Endodermal cell (in vitro differentiated cells): ENCODE measurements around the gene GUCY2F. TPM values are rescaled to one million over a fixed set of nuclear protein-coding genes. Genes with fewer than 3 reads are reported as not detected.
A peak's percentile ranks its signal among the peaks of the same experiment; 100 is the strongest.

ENCODE experiments used
- DNase-seq: peaks from one replicate; pipeline ENCODE4 v3.0.0-alpha.2; 2017
- H3K27ac ChIP-seq: 2 replicates; pipeline ENCODE4 v1.5.1; 2013; ENCODE audit warnings: mild to moderate bottlenecking, low read depth, low read length, moderate library complexity
- H3K27me3 ChIP-seq: 2 replicates; pipeline ENCODE4 v1.6.1; 2013; ENCODE audit warnings: mild to moderate bottlenecking, low read length, moderate library complexity; ENCODE audit not compliant: insufficient read depth, control insufficient read depth, poor library complexity, severe bottlenecking
- H3K36me3 ChIP-seq: 2 replicates; pipeline ENCODE4 v1.7.0; 2013; ENCODE audit warnings: mild to moderate bottlenecking, low read length, moderate library complexity; ENCODE audit not compliant: control insufficient read depth, insufficient read depth
- H3K4me1 ChIP-seq: one replicate; pipeline ENCODE4 v1.7.0; 2013; ENCODE audit warnings: low read length; ENCODE audit not compliant: control insufficient read depth, insufficient read depth
- H3K4me3 ChIP-seq: 2 replicates; pipeline ENCODE4 v1.5.1; 2013; ENCODE audit warnings: mild to moderate bottlenecking, low read length, moderate library complexity
- H3K9ac ChIP-seq: 2 replicates; pipeline ENCODE4 v1.6.1; 2013; ENCODE audit warnings: mild to moderate bottlenecking, low read length, moderate library complexity; ENCODE audit not compliant: poor library complexity, severe bottlenecking; ENCODE audit errors: extremely low read depth
- H3K9me3 ChIP-seq: 2 replicates; pipeline ENCODE4 v1.6.1; 2013; ENCODE audit warnings: mild to moderate bottlenecking, low read length, moderate library complexity; ENCODE audit not compliant: control insufficient read depth
- H3K27ac Mint-ChIP-seq: 2 replicates; pipeline ENCODE4 v1.8.0; 2020; ENCODE audit warnings: mixed read lengths
- H3K27me3 Mint-ChIP-seq: 2 replicates; pipeline ENCODE4 v1.8.0; 2021; ENCODE audit warnings: mild to moderate bottlenecking, mixed read lengths; ENCODE audit not compliant: insufficient read depth
- H3K36me3 Mint-ChIP-seq: 2 replicates; pipeline ENCODE4 v1.8.0; 2020; ENCODE audit warnings: low read depth, mixed read lengths
- H3K4me1 Mint-ChIP-seq: 2 replicates; pipeline ENCODE4 v1.8.0; 2020; ENCODE audit warnings: mixed read lengths
- H3K4me3 Mint-ChIP-seq: 2 replicates; pipeline ENCODE4 v1.8.0; 2020; ENCODE audit warnings: mild to moderate bottlenecking, moderate library complexity, mixed read lengths
- H3K9me3 Mint-ChIP-seq: 2 replicates; pipeline ENCODE4 v1.8.0; 2020; ENCODE audit warnings: mild to moderate bottlenecking, mixed read lengths
- CTCF ChIP-seq: fragments of 200-600 bp; sonication (generic); conservative IDR thresholded peaks from 2 replicates; pipeline ENCODE4 v1.5.0; 2021; ENCODE audit warnings: antibody characterized with exemption, mild to moderate bottlenecking
- WGBS, 2 experiments: methylation state at CpG; one replicate each; pipeline versions ENCODE4 v1.1.5 to v1.1.7; 2013; ENCODE audit warnings: missing lambda C conversion rate in 2 of 2, mixed read lengths in 1 of 2; ENCODE audit not compliant: insufficient coverage in 1 of 2, insufficient read length in 1 of 2; 5-methylcytosine and 5-hydroxymethylcytosine counted together
- total RNA-seq, 2 donors: library from RNA; stranded (reverse); fragmentation: NEBNext Ultra II Directional in 1 of 2; extraction: Animal tissue kit (Norgen Biotek cat#: 25700) in 1 of 2; gene quantifications; 2 replicates in 1 of 2; 3 replicates in 1 of 2; pipeline ENCODE4 v1.2.1, GENCODE V29; 2021

The GUCY2F gene
- total RNA-seq, 2 donors from 2014 or later = 0.09 TPM; not detected in 1

- no peaks in the 10 kb centered on the region for H3K36me3 ChIP-seq
- no peak overlapping the region for H3K27ac ChIP-seq
- H3K4me1 ChIP-seq = no peaks in the 10 kb centered on the region
- H3K4me3 ChIP-seq = no peak overlapping the region
- TF ChIP-seq CTCF = no peak
- Mint-ChIP-seq H3K27me3 (no peaks in the 10 kb centered on the region), H3K9me3 (peaks cover 2% of the 10 kb centered on the region), H3K27ac (no peak overlapping the region), H3K4me1 (no peaks in the 10 kb centered on the region), H3K36me3 (no peaks in the 10 kb centered on the region), H3K4me3 (no peak overlapping the region)
- no peaks in the 10 kb centered on the region for H3K9me3 ChIP-seq
- no peaks in the 10 kb centered on the region for H3K27me3 ChIP-seq
- DNase-seq = no peak
- H3K9ac ChIP-seq = no peak overlapping the region
These were observed 17.7 kb downstream of the GUCY2F start for GRCh38 chrX:109464231-109464630.

GRCh38 chrX:109463784-109464183, 18.1 kb downstream of the GUCY2F start:
- Mint-ChIP-seq H3K36me3 (no peaks in the 10 kb centered on the region), H3K27ac (no peak overlapping the region), H3K4me1 (peaks cover 2% of the 10 kb centered on the region), H3K9me3 (peaks cover 2% of the 10 kb centered on the region), H3K27me3 (no peaks in the 10 kb centered on the region), H3K4me3 (no peak overlapping the region)
- no peaks in the 10 kb centered on the region for H3K36me3 ChIP-seq
- WGBS, 2 experiments = 70% methylated on average over 2 of the region's 2 CpGs; no CpG with 5 or more reads in 1 of the 2 experiments
- no peaks in the 10 kb centered on the region for H3K27me3 ChIP-seq
- no peak overlapping the region for H3K4me3 ChIP-seq
- H3K9ac ChIP-seq = no peak overlapping the region
- no peak overlapping the region for H3K27ac ChIP-seq
- TF ChIP-seq CTCF = no peak
- no peaks in the 10 kb centered on the region for H3K4me1 ChIP-seq
- no peak for DNase-seq
- no peaks in the 10 kb centered on the region for H3K9me3 ChIP-seq

GRCh38 chrX:109448282-109448938, 33.5 kb downstream of the GUCY2F start:
- no peak overlapping the region for H3K4me3 ChIP-seq
- peaks cover 15% of the 10 kb centered on the region for H3K9me3 Mint-ChIP-seq
- H3K4me1 ChIP-seq = peaks cover 3% of the 10 kb centered on the region
- H3K27ac ChIP-seq = peak overlapping the region; percentile 49
- H3K9ac ChIP-seq = no peak overlapping the region
- H3K27me3 ChIP-seq = no peaks in the 10 kb centered on the region
- peak overlapping the region; percentile 53 for H3K27ac Mint-ChIP-seq
- H3K9me3 ChIP-seq = no peaks in the 10 kb centered on the region
- no peaks in the 10 kb centered on the region for H3K36me3 ChIP-seq
- no peaks in the 10 kb centered on the region for H3K36me3 Mint-ChIP-seq
- H3K27me3 Mint-ChIP-seq = no peaks in the 10 kb centered on the region
- no peak for TF ChIP-seq CTCF
- no peak for DNase-seq
- no peak overlapping the region for H3K4me3 Mint-ChIP-seq
- WGBS, 2 experiments = 100% methylated on average over 2 of the region's 3 CpGs; no CpG with 5 or more reads in 1 of the 2 experiments
- peaks cover 23% of the 10 kb centered on the region for H3K4me1 Mint-ChIP-seq
